ENCODE data around the gene PAMR1. TPM values are rescaled to one million over a fixed set of nuclear protein-coding genes. Genes with fewer than 3 reads are reported as not detected.

PAMR1 gene
- total and polyA plus RNA-seq, 2 donors (not counting 3 experiments of a cell fraction or from before 2014, with no cell fraction given): not detected

- Histone ChIP-seq H3K9me1 (replicated peaks; ENCODE audit: control insufficient read depth, extremely low read depth, insufficient read depth, low read length) (no peaks in the 10 kb centered on the region), H3K79me2 (ENCODE audit: control insufficient read depth, insufficient read depth, low read length) (no peaks in the 10 kb centered on the region), H3K27me3 (ENCODE audit: control insufficient read depth in 2 of 2, insufficient read depth in 2 of 2, low read length in 2 of 2) (peaks cover 6 to 8% of the 10 kb centered on the region in 2 experiments), H2AFZ (ENCODE audit: low read depth, low read length) (no peak overlapping the region), H3K9ac (replicated peaks; ENCODE audit: extremely low read depth, insufficient read depth, low read length) (no peak overlapping the region), H3K4me2 (ENCODE audit: insufficient read depth, low read length) (no peak overlapping the region), H3K4me3 (replicated peaks in 1 of 3; ENCODE audit: insufficient read depth in 1 of 3, low read depth in 1 of 3, low read length in 3 of 3) (no peak overlapping the region), H4K20me1 (replicated peaks; ENCODE audit: control insufficient read depth, extremely low read depth, insufficient read depth, low read length) (no peaks in the 10 kb centered on the region), H3K9me3 (replicated peaks; ENCODE audit: control insufficient read depth, insufficient read depth, low read length) (no peaks in the 10 kb centered on the region), H3K4me1 (ENCODE audit: control insufficient read depth, extremely low read depth, insufficient read depth, low read length) (no peaks in the 10 kb centered on the region), H3K36me3 (ENCODE audit: control insufficient read depth in 2 of 2, extremely low read depth in 1 of 2, insufficient read depth in 2 of 2, low read length in 2 of 2) (no peaks in the 10 kb centered on the region), H3K27ac (ENCODE audit: insufficient read depth, low read depth, low read length) (no peak overlapping the region)
- POLR2A ChIA-PET: no interaction called here
- BruUV-seq (replicated peaks): no TSS peak
- dilution Hi-C loops (cut with MboI; ENCODE audit: extremely low pct_ligation_motif_present, low sequenced_read_pairs): no loop called here
- DNase-seq (ENCODE audit: low read depth, low spot score) (no peak), FAIRE-seq (no peak)
- intact Hi-C loops (cut with micrococcal nuclease): loop anchor here (10.0 kb wide), 1 partner anchor 990 kb away; no protein-coding TSS in a partner anchor
- CTCF ChIA-PET: interaction anchor here (0.9 to 1.9 kb wide), 14 partner anchors 8 to 1009 kb away, joined by 3 to 13 read pairs (median 5); partner anchors contain the start of genes ELF5 and PAMR1
- no peak for TF ChIP-seq CTCF (IDR thresholded peaks at IDR 0.05; ENCODE audit: extremely low read depth in 1 of 2, insufficient read depth in 1 of 2, low read depth in 1 of 2, low read length in 2 of 2)
- no peak for TF ChIP-seq MAX (IDR thresholded peaks at IDR 0.05; ENCODE audit: insufficient read depth, insufficient read length)
- no peak for TF ChIP-seq GATA2 (IDR thresholded peaks at IDR 0.05; ENCODE audit: insufficient read depth, insufficient read length, low read depth, low read length)
- TF ChIP-seq EZH2 (IDR thresholded peaks at IDR 0.05; ENCODE audit: borderline replicate concordance, low read depth, low read length, severe bottlenecking): no peak
- no peak for TF ChIP-seq MYC (IDR thresholded peaks at IDR 0.05; ENCODE audit: low read depth, low read length)
- TF ChIP-seq JUN (IDR thresholded peaks at IDR 0.05; ENCODE audit: borderline replicate concordance, insufficient read depth, insufficient read length, low read depth): no peak
- no peak for TF ChIP-seq POLR2AphosphoS5 (IDR thresholded peaks at IDR 0.05; ENCODE audit: insufficient read depth, low read depth, low read length)
- TF ChIP-seq FOS (IDR thresholded peaks at IDR 0.05; ENCODE audit: borderline replicate concordance, insufficient read depth, low read length): no peak
- no peak for TF ChIP-seq POLR2A (IDR thresholded peaks at IDR 0.05; ENCODE audit: low read depth, low read length)
Measured at GRCh38 chr11:35484435-35484834, 41.0 kb downstream of the PAMR1 start.
